GM21528 (cell line): ENCODE measurements around the gene RBFOX2.
"Not testable (repeated sequence)": the region's sequence is repeated elsewhere in the genome, so short reads cannot be mapped to it uniquely, and the experiment has no call there.

Source experiments
- ATAC-seq: cut with Tn5 transposase; IDR thresholded peaks from one replicate; pipeline ENCODE4 v1.9.1; 2021; ENCODE audit warnings: mild to moderate bottlenecking, moderate library complexity; ENCODE audit not compliant: unreplicated experiment, low FRiP score

RBFOX2 gene

DNA sequence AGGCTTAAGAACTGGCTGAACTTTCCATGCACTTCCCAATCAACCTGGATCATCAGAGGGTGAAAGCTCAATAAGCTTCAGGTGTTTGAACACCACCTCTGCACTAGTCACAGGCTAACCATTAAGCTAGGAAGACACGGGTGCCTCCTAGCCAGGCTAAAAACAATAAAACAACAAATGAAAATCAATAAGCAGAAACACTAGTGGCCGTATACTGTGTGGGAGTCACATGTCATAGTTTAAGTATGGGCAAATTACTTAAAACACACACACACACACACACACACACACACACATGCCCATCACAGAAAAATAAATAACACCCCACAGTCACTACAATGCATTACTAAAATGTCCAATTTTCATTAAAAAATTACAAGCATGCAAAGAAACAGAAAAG lies 225.7 kb downstream of the RBFOX2 start:
- no peak for ATAC-seq

DNA sequence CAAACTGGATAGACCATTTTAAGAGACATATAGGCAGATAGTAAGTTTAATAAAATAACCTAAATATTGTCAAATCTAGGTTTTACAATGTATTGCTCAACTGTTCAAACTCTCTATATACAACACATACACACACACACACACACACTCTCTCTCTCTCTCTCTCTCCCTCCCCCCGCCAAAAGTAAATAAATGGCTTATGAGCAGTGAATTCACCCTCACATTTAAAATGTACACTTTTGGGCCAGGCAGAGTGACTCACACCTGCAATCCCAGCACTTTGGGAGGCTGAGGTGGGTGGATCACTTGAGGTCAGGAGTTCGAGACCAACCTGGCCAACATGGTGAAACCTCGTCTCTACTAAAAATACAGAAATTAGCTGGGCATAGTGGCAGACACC lies 227.3 kb downstream of the RBFOX2 start:
- not testable (repeated sequence) for ATAC-seq

DNA sequence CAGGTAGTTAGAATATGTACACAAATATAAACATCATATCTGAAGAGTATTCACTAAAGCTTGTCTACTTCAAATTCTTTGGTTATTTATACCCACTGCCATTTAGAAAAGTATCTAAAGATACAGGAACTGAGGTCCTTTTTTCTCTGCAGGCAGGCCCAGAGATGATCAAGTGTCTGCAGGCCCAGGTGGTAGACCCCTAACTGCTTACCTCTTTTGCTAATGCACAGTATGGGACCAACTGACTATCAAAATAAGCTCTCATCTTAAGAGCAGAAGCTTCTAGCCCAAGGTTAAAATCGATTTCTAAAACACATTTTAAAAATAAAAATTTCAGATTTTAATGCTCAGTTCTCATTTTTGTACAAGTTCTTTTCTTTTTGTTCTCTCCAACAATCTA lies 229.5 kb downstream of the RBFOX2 start:
- ATAC-seq: no peak

DNA sequence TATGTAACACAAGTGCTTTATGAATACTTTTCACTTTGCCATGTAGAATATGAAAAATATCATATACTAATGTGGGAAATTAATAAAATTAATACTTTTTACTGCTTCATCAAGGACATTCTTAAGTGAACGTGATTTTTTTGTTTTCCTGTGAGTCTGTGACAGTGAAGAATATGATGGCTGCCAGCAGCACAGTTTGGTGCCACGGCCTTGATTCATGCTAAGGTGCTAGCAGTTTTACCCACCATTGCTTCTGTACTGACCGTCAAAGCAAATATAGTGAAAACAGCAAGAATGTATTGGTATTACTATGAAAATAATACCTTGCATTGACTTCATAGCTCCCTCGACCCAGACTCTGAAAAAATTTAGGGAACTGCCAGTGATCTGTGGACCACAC lies 231.2 kb downstream of the RBFOX2 start:
- no peak for ATAC-seq

DNA sequence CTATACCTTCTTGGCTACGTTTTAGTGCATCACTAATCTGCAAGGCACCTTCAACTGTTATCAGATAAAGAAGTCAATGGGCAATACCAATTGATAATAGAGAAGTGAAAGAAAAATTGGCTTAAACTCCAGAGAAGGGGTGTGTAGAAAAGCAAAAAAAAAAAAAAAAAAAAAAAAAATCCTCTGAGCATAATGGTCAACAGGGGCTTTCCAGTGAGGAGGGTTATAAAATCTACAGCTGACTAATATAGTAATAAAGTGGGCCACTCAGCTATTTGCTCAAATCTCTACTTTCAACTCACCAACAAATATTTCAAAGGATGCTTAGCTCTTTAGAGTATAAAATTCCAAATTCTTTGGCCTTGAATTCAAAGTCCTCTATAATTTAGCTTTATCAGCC lies 233.1 kb downstream of the RBFOX2 start:
- no peak for ATAC-seq

DNA sequence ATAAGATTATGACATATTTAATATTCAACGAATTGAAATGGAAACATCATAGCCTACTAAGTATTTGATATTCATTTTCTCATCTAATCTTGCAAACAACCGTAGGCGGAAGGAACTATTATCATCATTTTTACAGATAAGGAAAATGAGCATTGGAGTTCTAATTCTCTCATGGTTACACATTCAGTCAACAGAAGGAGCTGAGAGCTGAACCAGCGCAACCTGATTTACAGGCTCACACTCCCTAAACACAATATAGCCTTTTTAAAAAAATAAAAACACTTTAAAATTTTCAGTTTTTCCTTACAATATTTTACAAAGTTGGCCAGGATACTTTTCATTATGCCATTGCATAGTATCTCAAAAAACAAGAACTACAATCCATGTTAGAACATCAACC lies 236.1 kb downstream of the RBFOX2 start:
- ATAC-seq: no peak

DNA sequence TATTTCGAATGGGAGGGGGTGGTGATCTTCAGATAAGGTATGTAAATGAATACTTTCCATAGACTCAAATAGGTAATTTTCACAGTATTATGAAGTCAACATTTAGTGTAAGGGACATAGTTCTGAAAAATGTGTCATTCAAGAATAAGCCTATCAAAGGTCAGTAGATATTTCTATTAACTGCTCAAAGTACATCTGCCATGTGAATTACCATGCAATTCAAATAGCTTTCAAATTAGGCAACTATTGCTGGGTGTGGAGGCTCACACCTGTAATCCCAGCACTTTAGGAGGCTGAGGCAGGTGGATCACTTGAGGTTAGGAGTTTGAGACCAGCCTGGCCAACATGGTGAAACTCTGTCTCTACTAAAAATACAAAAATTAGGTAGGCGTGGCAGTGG lies 236.8 kb downstream of the RBFOX2 start:
- ATAC-seq: not testable (repeated sequence)

DNA sequence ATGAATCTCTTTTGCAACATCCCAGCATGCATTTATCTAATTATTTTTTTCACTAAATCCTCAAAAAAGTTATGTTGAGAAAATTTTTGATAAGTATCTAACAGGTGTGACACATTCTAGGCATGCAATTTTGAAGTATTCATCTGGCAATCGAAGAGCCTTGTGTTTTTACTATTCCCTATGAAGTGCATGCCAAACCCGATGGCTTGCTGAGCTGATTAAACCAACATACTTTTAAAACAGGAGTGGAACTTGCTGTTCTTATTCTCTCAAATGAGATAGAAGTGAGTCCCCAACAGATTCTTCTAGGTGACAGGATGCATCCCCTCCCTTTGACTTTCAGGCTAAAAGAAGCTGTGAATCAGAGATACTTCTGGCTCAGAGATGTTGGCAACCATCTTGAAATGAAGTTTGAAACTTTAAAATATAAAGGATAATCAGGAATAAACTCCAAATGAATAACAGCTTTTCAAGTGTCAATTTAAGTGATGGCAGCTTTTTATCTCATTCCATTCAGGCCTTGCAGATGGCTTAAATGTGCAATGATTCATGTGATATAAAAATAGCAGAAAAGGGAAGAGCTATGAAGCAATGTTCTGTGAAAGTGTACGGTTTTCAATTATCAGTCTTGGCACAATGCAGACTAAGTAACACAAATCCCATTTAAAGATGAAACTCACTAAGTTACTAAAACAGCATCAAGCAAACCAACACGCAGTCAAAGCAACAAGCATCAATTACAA lies 243.3 kb downstream of the RBFOX2 start:
- no peak for ATAC-seq

DNA sequence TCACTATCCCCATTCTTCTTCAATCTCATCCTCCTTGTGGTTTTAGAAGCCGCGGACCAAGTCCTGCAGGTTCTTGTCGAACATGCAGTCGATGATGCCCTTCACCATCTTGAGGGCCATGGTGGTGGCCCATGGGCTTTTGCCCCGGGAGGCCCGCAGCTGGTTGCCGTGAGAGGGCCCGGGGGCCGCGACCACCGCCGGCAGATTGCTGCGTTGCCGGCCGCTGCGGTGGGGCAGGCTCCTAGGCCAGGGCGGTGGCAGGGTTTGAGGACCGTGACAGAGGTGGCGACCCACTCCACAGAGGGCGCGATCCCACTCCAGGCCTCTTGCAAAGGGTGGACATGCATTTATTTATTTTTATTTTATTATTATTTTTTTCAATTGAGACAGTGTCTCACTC lies 244.0 kb downstream of the RBFOX2 start:
- ATAC-seq: no peak

DNA sequence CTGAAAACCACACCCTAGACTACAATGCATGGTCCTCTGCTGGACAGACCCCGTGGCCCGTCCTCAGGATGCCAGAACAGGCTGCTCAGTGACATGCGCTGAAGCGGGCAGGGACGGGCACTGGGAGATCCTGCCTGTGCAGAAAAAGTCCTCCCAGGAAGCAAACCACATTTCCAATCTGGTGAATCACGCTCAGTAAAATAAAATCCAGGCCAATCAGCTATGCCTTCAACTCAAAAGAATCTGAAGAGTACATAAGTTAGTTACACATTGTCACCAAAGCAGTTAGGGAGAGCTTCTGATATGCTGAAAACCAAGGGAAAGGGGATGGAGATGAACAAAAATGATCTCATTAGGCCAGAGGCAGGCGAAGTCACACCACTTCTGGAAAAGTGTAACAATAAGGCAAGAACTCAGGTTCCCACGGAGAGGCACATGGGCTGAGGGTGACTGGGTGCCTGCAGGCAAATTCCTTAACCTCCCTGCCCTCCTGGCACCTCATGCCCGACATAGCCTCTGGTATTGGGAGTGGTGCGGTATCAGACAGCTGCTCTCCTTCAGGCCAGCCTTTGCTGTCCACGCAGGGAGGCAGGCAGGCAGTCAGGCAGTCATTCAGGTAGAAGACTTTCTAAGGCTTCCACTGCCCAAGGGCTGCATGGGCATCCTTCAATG lies 244.5 kb downstream of the RBFOX2 start:
- no peak for ATAC-seq

DNA sequence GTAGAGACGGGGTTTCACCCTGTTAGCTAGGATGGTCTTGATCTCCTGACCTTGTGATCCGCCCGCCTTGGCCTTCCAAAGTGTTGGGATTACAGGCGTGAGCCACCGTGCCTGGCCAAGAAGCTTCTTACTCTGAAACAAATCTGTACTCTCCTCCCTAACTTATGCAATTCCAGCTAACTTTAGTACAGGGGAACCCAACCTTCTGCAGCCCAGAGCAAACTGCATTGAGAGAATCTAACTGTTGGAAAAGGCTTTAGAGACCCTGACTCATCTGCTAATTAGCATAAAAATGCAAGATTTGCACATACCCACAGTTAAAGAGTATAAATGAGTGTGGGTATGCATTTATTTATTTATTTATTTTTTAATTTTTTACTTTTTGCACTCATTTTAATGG lies 246.1 kb downstream of the RBFOX2 start:
- ATAC-seq: no peak

DNA sequence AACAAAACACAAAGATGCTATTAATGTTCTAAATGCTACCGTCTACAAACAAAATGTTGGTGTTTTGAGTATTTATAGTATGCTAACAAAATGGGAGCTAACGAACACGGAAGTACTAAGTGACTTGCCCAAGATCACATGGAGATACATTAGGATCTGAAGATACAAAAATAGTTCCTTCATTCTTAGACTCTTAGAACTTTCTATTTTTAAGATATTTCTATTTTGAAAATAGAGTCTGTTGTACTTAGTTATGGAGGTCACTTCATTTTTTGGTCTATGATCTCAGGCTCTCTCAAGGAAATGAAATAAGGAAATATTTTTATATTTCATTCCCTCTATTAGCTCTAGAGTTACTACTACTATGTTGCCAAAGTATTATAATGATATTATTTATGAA lies 246.7 kb downstream of the RBFOX2 start:
- no peak for ATAC-seq

DNA sequence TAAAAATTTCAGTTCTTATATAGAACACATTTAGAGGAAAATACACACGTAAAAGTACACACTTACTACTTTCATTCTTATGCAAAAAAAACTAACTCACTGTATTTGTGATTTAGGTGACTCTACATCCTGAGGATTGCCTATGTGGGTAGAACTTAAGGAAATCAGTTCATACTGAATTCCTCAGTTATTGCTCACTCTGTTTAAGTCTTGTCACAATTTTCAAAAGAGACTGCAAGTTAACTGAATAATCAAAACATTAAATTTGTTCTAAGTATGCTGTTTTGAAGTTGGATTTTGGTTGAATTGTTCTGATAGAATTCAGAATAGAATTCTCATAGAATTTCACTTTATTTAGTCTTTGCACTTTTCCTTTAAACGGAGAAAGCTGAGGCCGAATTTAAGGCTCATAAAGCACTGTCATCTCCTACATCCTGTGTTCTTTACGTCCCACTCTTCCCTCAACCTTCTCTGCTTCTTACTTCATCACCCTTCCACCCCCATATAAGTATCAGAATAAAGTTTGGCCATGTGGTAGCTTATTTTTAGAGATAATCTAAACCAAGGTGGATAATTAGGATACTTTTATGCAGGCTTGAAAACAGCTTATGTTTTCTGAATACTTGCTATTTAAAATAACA lies 251.2 kb downstream of the RBFOX2 start:
- no peak for ATAC-seq

DNA sequence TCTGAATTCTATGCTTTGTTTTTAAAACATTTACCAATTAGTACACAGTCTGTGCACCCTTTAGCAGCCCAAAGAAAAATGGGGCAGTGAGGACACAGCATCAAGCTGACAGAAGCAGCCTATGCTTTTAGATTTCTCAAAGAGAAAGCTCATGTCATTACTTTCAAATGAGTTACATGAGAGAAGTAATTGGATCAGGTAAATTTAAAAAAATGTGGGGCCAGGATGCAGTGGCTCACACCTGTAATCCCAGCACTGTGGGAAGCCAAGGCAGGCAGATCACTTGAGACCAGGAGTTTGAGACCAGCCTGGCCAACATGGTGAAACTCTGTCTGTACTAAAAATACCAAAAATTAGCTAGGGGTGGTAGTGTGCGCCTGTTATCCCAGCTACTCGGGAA lies 253.3 kb downstream of the RBFOX2 start:
- no peak for ATAC-seq

DNA sequence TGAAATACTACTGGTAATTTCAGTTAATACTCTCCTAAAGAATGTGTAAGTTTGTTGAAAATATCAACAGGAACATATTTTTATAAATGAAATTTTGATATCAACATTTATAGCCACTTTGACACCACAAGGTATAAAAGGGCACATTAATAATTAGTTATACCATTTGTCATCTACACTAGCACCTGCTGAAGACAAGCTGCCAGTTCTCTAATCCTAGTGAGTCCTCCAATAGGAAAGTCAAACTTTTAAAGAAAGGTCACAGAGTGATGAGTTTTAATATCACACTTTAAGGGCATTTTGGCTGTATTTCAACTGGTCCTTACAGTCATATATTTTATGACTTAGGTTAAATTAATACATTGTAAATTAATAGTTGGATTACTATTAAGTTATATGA lies 258.6 kb downstream of the RBFOX2 start:
- no peak for ATAC-seq

DNA sequence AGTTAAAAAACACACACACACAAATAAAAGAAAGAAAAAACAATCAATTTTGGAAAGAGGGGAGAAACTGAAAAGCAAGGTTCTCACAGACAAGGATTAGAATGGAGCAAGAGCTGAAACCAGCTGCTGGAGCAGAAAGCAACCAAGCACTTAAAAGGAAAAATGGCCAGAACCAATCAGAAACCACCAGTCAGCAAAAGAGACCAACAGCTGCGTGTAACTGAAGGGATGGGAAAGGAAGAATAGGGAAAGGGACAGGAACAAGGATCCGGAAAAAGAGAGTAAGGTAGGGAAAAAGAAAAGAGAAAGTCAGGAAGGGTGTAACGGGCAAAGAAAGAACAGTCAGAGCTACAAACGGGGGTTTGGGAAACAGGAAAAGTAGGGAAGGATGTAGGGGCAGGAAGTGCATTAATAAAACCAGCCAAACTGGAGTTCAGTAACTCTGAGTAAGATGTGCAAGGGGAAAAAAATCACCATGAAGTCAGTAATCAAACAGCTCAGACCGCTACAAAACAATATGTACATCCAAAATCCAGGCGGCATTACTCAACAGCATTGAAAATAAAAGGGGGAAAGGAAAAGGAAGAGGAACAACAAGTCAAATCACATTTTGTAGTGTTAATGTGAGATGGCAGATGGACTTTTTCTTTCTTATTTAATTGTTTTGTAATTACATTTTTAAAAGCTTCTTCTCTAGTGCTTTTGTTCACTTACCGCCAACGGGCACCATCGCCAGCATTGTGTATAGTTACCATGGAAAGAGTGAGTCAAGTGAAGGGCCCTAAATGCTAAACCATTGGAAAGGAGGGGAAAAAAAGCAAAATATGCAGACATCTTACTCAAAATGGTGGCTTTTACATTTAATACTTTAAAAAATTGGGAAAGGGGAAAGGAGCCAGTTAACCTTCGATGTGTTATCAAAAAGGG lies 261.7 kb downstream of the RBFOX2 start:
- no peak for ATAC-seq

DNA sequence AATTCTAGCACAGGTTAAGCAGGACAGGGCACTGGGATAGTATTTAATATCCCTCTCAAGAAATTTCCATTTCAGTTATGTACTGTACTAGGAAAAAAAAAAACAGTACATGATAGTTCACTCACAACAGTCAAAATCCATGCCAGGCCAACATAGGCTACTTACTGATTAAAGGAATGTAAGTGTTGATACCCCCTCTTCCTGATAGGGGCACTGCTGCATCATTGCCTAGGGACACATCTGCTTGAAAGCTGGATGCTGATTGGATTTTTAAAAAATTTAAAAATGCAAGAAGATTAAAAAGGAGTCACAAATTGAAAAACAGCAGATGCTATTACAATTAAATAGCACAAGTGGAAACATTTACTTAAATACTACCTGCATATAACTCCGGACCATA lies 267.6 kb downstream of the RBFOX2 start:
- ATAC-seq: no peak

DNA sequence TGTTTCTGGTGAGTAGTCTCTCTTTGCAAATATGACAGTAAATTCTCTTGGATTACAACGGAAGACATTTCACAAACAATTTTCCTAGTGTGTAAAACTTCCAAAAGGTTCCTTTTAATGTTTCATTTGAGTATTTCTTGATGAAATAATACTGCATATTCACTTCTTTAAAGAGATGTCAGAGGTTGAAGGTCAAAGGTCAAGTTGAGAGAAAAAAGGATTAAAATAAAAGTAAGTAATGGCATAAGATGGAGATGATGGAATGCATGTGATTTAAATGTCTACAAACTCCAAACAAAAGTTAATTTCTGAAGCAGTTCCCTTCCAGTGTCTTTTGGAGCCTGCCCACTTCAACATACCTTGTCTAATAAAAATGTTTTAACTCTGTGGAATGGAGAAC lies 270.2 kb downstream of the RBFOX2 start:
- no peak for ATAC-seq

DNA sequence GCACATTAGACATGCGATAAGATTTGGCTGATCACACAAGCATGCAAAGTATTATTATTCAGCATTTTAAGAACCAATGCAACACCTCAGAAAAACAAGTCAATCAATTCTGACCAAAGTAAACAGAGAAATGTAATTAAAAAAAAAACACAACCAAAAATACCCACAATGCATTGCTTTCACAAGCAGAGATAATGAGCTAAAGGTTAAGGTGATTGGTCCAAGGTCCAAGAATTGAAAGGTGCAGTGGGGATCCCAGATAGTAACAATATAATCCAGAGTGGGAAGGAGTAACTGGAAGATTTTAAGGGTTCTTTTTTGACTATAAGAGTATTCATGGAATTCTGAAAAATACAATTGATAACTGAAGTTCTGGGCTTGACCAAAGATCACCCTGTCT lies 271.9 kb downstream of the RBFOX2 start:
- ATAC-seq: no peak

DNA sequence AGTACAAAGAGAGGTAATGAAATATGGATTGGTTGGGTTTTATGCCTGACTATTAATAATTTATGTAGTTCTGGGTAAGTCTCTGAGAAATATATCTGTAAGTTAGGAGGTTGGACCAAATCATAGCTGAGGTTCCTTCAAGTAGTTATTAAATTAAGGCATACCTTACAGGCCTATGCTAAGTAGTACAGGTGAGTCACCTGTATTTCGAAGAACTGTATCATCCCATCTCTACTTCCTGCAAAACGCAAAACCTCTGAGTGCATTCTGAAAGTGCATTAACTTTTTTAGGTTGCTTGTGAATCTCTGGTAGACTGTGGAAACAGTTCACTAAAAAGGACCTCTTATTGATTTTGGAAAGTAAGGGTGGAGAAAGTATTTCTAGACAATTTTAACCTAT lies 273.9 kb downstream of the RBFOX2 start:
- no peak for ATAC-seq

DNA sequence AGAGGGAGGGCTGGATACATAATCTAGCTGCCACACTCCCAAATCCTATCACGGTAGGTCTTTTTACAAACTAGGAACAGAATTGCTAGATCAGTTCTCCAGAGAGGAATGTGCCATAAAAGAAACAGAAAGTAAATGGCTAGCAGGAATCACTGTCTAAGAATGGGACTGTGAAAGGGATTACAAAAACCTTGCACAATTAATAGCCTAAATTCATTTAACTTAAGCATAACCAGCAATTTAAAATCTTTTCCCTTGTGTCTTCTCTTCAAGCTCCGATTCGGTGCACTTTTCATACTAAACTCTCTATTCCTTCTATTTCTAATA lies 275.8 kb downstream of the RBFOX2 start:
- no peak for ATAC-seq
